Measurements from ENCODE around the gene CCN2. TPM values are rescaled to one million over a fixed set of nuclear protein-coding genes. Genes with fewer than 3 reads are reported as not detected.
A peak's percentile ranks its signal among the peaks of the same experiment; 100 is the strongest.
"Not testable (repeated sequence)": the region's sequence is repeated elsewhere in the genome, so short reads cannot be mapped to it uniquely, and the experiment has no call there.

Gene CCN2
- polyA plus RNA-seq, 1 experiment: 326 TPM

- ChIA-PET POLR2A (no interaction called here), CTCF (interaction anchor here (0.7 to 4.6 kb wide), 12 partner anchors 8 to 567 kb away, joined by 3 to 79 read pairs (median 4); no protein-coding TSS in a partner anchor)
- Histone ChIP-seq H3K4me3 (ENCODE audit: low read depth, low read length) (no peak overlapping the region), H3K36me3 (ENCODE audit: control insufficient read depth, insufficient read depth, low read length) (no peaks in the 10 kb centered on the region), H3K27me3 (ENCODE audit: control insufficient read depth, insufficient read depth, low read length) (no peaks in the 10 kb centered on the region)
- no peak for DNase-seq (ENCODE audit: low read depth)
- TF ChIP-seq CTCF (IDR thresholded peaks at IDR 0.05; ENCODE audit: insufficient read depth, low read depth, low read length): no peak
Observed at GRCh38 chr6:131917763-131918649, 33.2 kb downstream of the CCN2 start.

DNA sequence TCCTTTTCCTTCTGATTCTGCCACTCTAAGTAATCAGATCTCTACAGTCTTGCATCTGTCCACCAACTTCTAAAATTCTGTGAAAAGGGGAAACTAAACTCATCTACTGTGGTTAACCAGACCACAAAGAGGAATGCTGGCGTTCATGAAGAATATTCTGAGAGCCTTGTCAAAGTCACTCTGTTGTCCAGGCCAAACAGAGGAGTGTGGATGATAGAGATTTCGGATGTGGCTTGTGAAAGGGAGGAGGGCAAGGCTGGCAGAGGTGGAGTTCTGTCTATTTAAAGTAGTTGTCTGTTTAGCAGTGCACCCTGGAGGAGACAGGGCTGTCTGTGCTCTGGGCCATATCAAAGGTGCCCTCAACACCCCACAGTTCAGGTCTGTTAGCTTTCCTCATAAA, 33.9 kb downstream of the CCN2 start:
- Histone ChIP-seq H3K4me3 (ENCODE audit: low read depth, low read length) (no peak overlapping the region), H3K36me3 (ENCODE audit: control insufficient read depth, insufficient read depth, low read length) (no peaks in the 10 kb centered on the region), H3K27me3 (ENCODE audit: control insufficient read depth, insufficient read depth, low read length) (no peaks in the 10 kb centered on the region)
- no peak for DNase-seq (ENCODE audit: low read depth)
- POLR2A ChIA-PET: no interaction called here
- no peak for TF ChIP-seq CTCF (IDR thresholded peaks at IDR 0.05; ENCODE audit: insufficient read depth, low read depth, low read length)
- CTCF ChIA-PET: interaction anchor here (0.7 to 4.6 kb wide), 11 partner anchors 9 to 567 kb away, joined by 3 to 79 read pairs (median 3); no protein-coding TSS in a partner anchor

- POLR2A ChIA-PET: no interaction called here
- no peak for DNase-seq (ENCODE audit: low read depth)
- no peaks in the 10 kb centered on the region for H3K27me3 ChIP-seq (ENCODE audit: control insufficient read depth, insufficient read depth, low read length)
- TF ChIP-seq CTCF (IDR thresholded peaks at IDR 0.05; ENCODE audit: insufficient read depth, low read depth, low read length): no peak
- CTCF ChIA-PET: interaction anchor here (0.7 to 4.6 kb wide), 10 partner anchors 7 to 471 kb away, joined by 3 to 79 read pairs (median 4); no protein-coding TSS in a partner anchor
- no peaks in the 10 kb centered on the region for H3K36me3 ChIP-seq (ENCODE audit: control insufficient read depth, insufficient read depth, low read length)
- H3K4me3 ChIP-seq (ENCODE audit: low read depth, low read length): no peak overlapping the region
Observed at GRCh38 chr6:131916847-131917246, 34.3 kb downstream of the CCN2 start.

DNA sequence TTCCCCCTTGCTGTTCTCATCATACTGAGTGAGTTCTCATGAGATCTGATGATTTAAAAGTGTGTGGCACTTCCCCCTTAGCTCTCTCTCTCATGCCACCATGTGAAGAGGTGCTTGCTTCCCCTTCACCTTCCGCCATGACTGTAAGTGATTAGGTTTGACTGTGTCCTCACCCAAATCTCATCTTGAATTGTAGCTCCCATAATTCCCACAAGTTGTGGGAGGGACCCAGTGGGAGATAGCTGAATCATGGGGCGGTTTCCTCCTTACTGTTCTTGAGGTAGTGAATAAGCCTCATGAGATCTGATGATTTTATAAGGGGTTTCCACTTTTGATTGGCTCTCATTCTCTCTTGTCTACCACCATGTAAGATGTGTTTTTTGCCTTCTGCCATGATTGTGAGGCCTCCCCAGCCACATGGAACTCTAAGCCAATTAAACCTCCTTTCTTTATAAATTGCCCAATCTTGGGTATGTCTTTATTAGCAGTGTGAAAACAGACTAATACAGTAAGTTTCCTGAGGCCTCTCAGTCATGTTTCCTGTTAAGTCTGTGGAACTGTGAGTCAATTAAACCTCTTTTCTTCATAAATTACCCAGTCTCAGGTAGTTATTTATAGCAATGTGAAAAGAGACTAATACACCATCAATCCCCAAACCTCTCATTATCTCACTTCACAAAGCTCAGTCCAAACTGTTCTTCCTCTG, 34.9 kb downstream of the CCN2 start:
- H3K4me3 ChIP-seq (ENCODE audit: low read depth, low read length); DNase-seq (ENCODE audit: low read depth); H3K27me3 ChIP-seq (ENCODE audit: control insufficient read depth, insufficient read depth, low read length); POLR2A ChIA-PET; H3K36me3 ChIP-seq (ENCODE audit: control insufficient read depth, insufficient read depth, low read length): not testable (repeated sequence)
- CTCF ChIA-PET: interaction anchor here (1.0 to 7.6 kb wide), 25 partner anchors 8 to 580 kb away, joined by 3 to 144 read pairs (median 7); no protein-coding TSS in a partner anchor

DNA sequence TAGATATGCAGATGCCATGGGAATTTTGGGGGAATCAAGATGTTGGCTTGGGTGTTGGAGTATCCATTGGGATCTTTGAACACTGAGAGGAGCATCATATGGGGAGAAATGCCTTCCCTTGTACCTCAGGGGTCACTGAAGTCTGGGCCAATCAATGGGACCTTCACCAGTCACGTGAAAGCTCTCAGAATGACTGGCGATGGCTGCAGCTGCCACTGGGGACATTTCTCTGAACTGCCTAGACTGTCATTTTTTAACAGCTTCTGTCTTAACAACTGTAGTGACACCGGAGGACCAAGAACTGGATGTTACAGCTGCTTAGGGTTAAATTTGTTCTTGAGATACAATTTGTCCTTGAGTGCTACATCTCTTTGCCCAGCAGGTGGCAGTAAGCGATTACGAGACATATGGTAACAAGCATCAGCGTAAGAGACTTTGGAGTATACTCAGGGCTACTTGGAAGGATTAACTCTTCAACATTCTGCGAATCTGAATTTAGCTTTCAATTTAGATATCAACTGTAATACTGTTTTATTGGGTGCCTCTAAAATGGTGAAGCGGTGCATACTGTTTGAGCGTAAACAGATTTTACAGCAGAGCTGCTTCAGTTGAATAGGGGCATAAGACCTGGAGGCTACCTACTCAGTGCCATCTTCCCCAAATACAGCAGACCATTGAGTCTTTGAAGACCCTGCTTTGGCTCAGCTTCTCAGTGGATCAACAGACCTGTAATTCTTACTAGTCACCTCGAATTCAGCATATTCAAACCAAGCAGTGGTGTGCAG, 36.0 kb downstream of the CCN2 start:
- Histone ChIP-seq H3K36me3 (ENCODE audit: control insufficient read depth, insufficient read depth, low read length) (no peaks in the 10 kb centered on the region), H3K4me3 (ENCODE audit: low read depth, low read length) (no peak overlapping the region), H3K27me3 (ENCODE audit: control insufficient read depth, insufficient read depth, low read length) (no peaks in the 10 kb centered on the region)
- ChIA-PET POLR2A (no interaction called here), CTCF (interaction anchor here (0.5 to 7.6 kb wide), 57 partner anchors 9 to 1030 kb away, joined by 3 to 144 read pairs (median 4); partner anchors contain the start of genes ENPP1 and MED23)
- no peak for DNase-seq (ENCODE audit: low read depth)
- TF ChIP-seq CTCF (IDR thresholded peaks at IDR 0.05; ENCODE audit: insufficient read depth, low read depth, low read length): peak; percentile 86
